Skeletal muscle satellite cell (primary cell): Measurements from ENCODE around the gene MICAL1.

Source experiments
- H3K27me3 ChIP-seq: 2 replicates; pipeline ENCODE4 v1.7.0; 2013; ENCODE audit warnings: low read length; ENCODE audit not compliant: control insufficient read depth, insufficient read depth
- H3K36me3 ChIP-seq: 2 replicates; pipeline ENCODE4 v1.7.0; 2013; ENCODE audit warnings: mild to moderate bottlenecking, control low read depth, low read length; ENCODE audit not compliant: insufficient read depth
- H3K4me1 ChIP-seq: 2 replicates; pipeline ENCODE4 v1.7.0; 2013; ENCODE audit warnings: low read length; ENCODE audit not compliant: control insufficient read depth, insufficient read depth
- H3K4me2 ChIP-seq: 2 replicates; pipeline ENCODE4 v1.7.0; 2013; ENCODE audit warnings: mild to moderate bottlenecking, low read length
- H3K4me3 ChIP-seq: 2 replicates; pipeline ENCODE4 v1.7.0; 2013; ENCODE audit warnings: low read length
- H3K9ac ChIP-seq: 2 replicates; pipeline ENCODE4 v1.7.0; 2013; ENCODE audit warnings: mild to moderate bottlenecking, low read depth, low read length, moderate library complexity
- H3K9me3 ChIP-seq: replicated peaks from 2 replicates; pipeline ENCODE4 v1.7.0; 2013; ENCODE audit warnings: mild to moderate bottlenecking, control low read depth, low read length

MICAL1 gene

GRCh38 chr6:109460161-109460829, 4.7 kb upstream of the MICAL1 start:
- H3K9me3 ChIP-seq = no peaks in the 10 kb centered on the region
- H3K36me3 ChIP-seq = peaks cover 24% of the 10 kb centered on the region
- H3K4me2 ChIP-seq = no peak overlapping the region
- H3K4me3 ChIP-seq = no peak overlapping the region
- no peaks in the 10 kb centered on the region for H3K27me3 ChIP-seq
- H3K9ac ChIP-seq = no peak overlapping the region
- H3K4me1 ChIP-seq = peaks cover 27% of the 10 kb centered on the region

GRCh38 chr6:109458774-109459531, 3.4 kb upstream of the MICAL1 start:
- no peak overlapping the region for H3K4me3 ChIP-seq
- H3K4me2 ChIP-seq = no peak overlapping the region
- no peaks in the 10 kb centered on the region for H3K27me3 ChIP-seq
- H3K9ac ChIP-seq = no peak overlapping the region
- H3K9me3 ChIP-seq = no peaks in the 10 kb centered on the region
- H3K4me1 ChIP-seq = peaks cover 34% of the 10 kb centered on the region
- peaks cover 16% of the 10 kb centered on the region for H3K36me3 ChIP-seq

- H3K9me3 ChIP-seq = no peaks in the 10 kb centered on the region
- H3K9ac ChIP-seq = peak overlapping the region; percentile 77
- peak overlapping the region; percentile 93 for H3K4me2 ChIP-seq
- H3K4me3 ChIP-seq = peak overlapping the region; percentile 95
- peaks cover 25% of the 10 kb centered on the region for H3K36me3 ChIP-seq
- H3K27me3 ChIP-seq = no peaks in the 10 kb centered on the region
- peaks cover 44% of the 10 kb centered on the region for H3K4me1 ChIP-seq
Measured at GRCh38 chr6:109457562-109457996, 2.0 kb upstream of the MICAL1 start.

GRCh38 chr6:109456710-109457561, 1.4 kb upstream of the MICAL1 start:
- Histone ChIP-seq H3K4me1 (peaks cover 43% of the 10 kb centered on the region), H3K9me3 (no peaks in the 10 kb centered on the region), H3K36me3 (peaks cover 25% of the 10 kb centered on the region), H3K27me3 (no peaks in the 10 kb centered on the region), H3K4me3 (peak overlapping the region; percentile 95), H3K9ac (peak overlapping the region; percentile 77), H3K4me2 (peak overlapping the region; percentile 93)

GRCh38 chr6:109456111-109456583, 575 bp upstream of the MICAL1 start:
- H3K9me3 ChIP-seq = no peaks in the 10 kb centered on the region
- H3K4me2 ChIP-seq = peak overlapping the region; percentile 93
- H3K36me3 ChIP-seq = peaks cover 26% of the 10 kb centered on the region
- peak overlapping the region; percentile 95 for H3K4me3 ChIP-seq
- no peaks in the 10 kb centered on the region for H3K27me3 ChIP-seq
- H3K4me1 ChIP-seq = peaks cover 39% of the 10 kb centered on the region
- peak overlapping the region; percentile 77 for H3K9ac ChIP-seq

GRCh38 chr6:109454496-109455436, 806 bp downstream of the MICAL1 start:
- peaks cover 39% of the 10 kb centered on the region for H3K4me1 ChIP-seq
- no peaks in the 10 kb centered on the region for H3K9me3 ChIP-seq
- H3K4me2 ChIP-seq = peak overlapping the region; percentile 92
- H3K4me3 ChIP-seq = peak overlapping the region; percentile 95
- H3K27me3 ChIP-seq = no peaks in the 10 kb centered on the region
- H3K36me3 ChIP-seq = peaks cover 36% of the 10 kb centered on the region
- peak overlapping the region; percentile 89 for H3K9ac ChIP-seq

- peaks cover 37% of the 10 kb centered on the region for H3K4me1 ChIP-seq
- H3K9me3 ChIP-seq = no peaks in the 10 kb centered on the region
Measured at GRCh38 chr6:109453594-109454495, 1.7 kb downstream of the MICAL1 start.

GRCh38 chr6:109453156-109453555, 2.4 kb downstream of the MICAL1 start:
- Histone ChIP-seq H3K9ac (no peak overlapping the region), H3K27me3 (no peaks in the 10 kb centered on the region), H3K36me3 (peaks cover 52% of the 10 kb centered on the region), H3K4me1 (peaks cover 33% of the 10 kb centered on the region), H3K4me2 (peak overlapping the region; percentile 92), H3K9me3 (no peaks in the 10 kb centered on the region), H3K4me3 (peak overlapping the region; percentile 95)

More at GRCh38 chr6:109453594-109454495, 1.7 kb downstream of the MICAL1 start:
- H3K27me3 ChIP-seq = no peaks in the 10 kb centered on the region
- H3K9ac ChIP-seq = peak overlapping the region; percentile 89
- H3K4me2 ChIP-seq = peak overlapping the region; percentile 92
- H3K4me3 ChIP-seq = peak overlapping the region; percentile 95
- peaks cover 46% of the 10 kb centered on the region for H3K36me3 ChIP-seq

- no peaks in the 10 kb centered on the region for H3K27me3 ChIP-seq
- H3K36me3 ChIP-seq = peaks cover 57% of the 10 kb centered on the region
- H3K4me2 ChIP-seq = no peak overlapping the region
- no peak overlapping the region for H3K9ac ChIP-seq
- no peaks in the 10 kb centered on the region for H3K9me3 ChIP-seq
- H3K4me1 ChIP-seq = peaks cover 25% of the 10 kb centered on the region
- no peak overlapping the region for H3K4me3 ChIP-seq
Measured at GRCh38 chr6:109452181-109452580, 3.4 kb downstream of the MICAL1 start.

- Histone ChIP-seq H3K4me3 (no peak overlapping the region), H3K9ac (no peak overlapping the region), H3K36me3 (peaks cover 65% of the 10 kb centered on the region), H3K4me2 (no peak overlapping the region), H3K4me1 (peaks cover 17% of the 10 kb centered on the region), H3K27me3 (no peaks in the 10 kb centered on the region), H3K9me3 (no peaks in the 10 kb centered on the region)
Measured at GRCh38 chr6:109451376-109451775, 4.2 kb downstream of the MICAL1 start.
